H1 (cell line): Measurements from ENCODE around the gene KCNA2. TPM values are rescaled to one million over a fixed set of nuclear protein-coding genes. Genes with fewer than 3 reads are reported as not detected.

Experiments
- CTCF ChIA-PET: fragments of 300-600 bp; sonication (Branson Sonifier 250); formaldehyde crosslinking; loops from one replicate; lab custom pipeline; 2021; ENCODE audit not compliant: partially characterized antibody; lab: Charles Lee
- POLR2A ChIA-PET: fragments of 300-600 bp; sonication (Branson Sonifier 250); formaldehyde crosslinking; loops from one replicate; lab custom pipeline; 2021; ENCODE audit warnings: inconsistent platforms; ENCODE audit not compliant: partially characterized antibody; lab: Charles Lee
- DNase-seq, 2 experiments: peaks; one replicate each; pipeline versions ENCODE4 v3.0.0 to v3.0.0-alpha.2; 2010 to 2022; ENCODE audit warnings: low spot score in 2 of 2, low read depth in 1 of 2, mixed read lengths in 1 of 2
- FAIRE-seq: peaks from 2 replicates; lab custom pipeline; 2011; peaks lifted over from hg19 to GRCh38; lab: Jason Lieb, UNC
- H2AFZ ChIP-seq: 2 replicates; pipeline ENCODE4 v1.8.1; 2012; ENCODE audit warnings: low read length, inconsistent platforms
- H2AK5ac ChIP-seq: 2 replicates; pipeline ENCODE4 v1.6.1; 2013; ENCODE audit warnings: low read depth, low read length
- H2BK120ac ChIP-seq: replicated peaks from 2 replicates; pipeline ENCODE3; 2013; ENCODE audit warnings: low read depth, low read length, inconsistent platforms
- H2BK12ac ChIP-seq: 2 replicates; pipeline ENCODE4 v1.6.1; 2013; ENCODE audit warnings: low read depth, low read length
- H2BK15ac ChIP-seq: 2 replicates; pipeline ENCODE4 v1.6.1; 2013; ENCODE audit warnings: low read length
- H2BK20ac ChIP-seq: 2 replicates; pipeline ENCODE4 v1.6.1; 2013; ENCODE audit warnings: low read length
- H2BK5ac ChIP-seq: 2 replicates; pipeline ENCODE4 v1.6.1; 2013; ENCODE audit warnings: low read depth, low read length
- H3K14ac ChIP-seq: 2 replicates; pipeline ENCODE4 v1.6.1; 2013; ENCODE audit warnings: inconsistent platforms; ENCODE audit not compliant: insufficient read length
- H3K18ac ChIP-seq: 2 replicates; pipeline ENCODE4 v1.6.1; 2013; ENCODE audit warnings: low read length; ENCODE audit errors: extremely low read depth
- H3K23ac ChIP-seq: 2 replicates; pipeline ENCODE4 v1.6.1; 2013; ENCODE audit warnings: inconsistent platforms; ENCODE audit not compliant: insufficient read length
- H3K23me2 ChIP-seq: 2 replicates; pipeline ENCODE4 v1.6.1; 2013; ENCODE audit warnings: low read depth, low read length
- H3K27ac ChIP-seq: 2 replicates; pipeline ENCODE4 v1.6.1; 2011; ENCODE audit warnings: low read depth, low read length, inconsistent platforms
- H3K27me3 ChIP-seq, 4 experiments: replicated peaks in 1 of 4; 1 replicate in 1 of 4; 2 replicates in 3 of 4; pipeline versions ENCODE4 v1.6.1 to v1.8.1; 2011 to 2013; ENCODE audit warnings: low read length in 3 of 4, mild to moderate bottlenecking in 3 of 4, inconsistent platforms in 2 of 4, mixed read lengths in 2 of 4, moderate library complexity in 1 of 4; ENCODE audit not compliant: control insufficient read depth in 3 of 4, insufficient read depth in 3 of 4; ENCODE audit errors: extremely low read depth in 1 of 4
- H3K36me3 ChIP-seq, 4 experiments: 2 replicates each; pipeline versions ENCODE4 v1.6.1 to v1.8.1; 2011 to 2013; ENCODE audit warnings: mild to moderate bottlenecking in 4 of 4, low read length in 3 of 4, moderate library complexity in 2 of 4, control low read depth in 1 of 4, inconsistent platforms in 1 of 4; ENCODE audit not compliant: insufficient read depth in 4 of 4, control insufficient read depth in 2 of 4
- H3K4ac ChIP-seq: replicated peaks from 2 replicates; pipeline ENCODE3; 2013; ENCODE audit warnings: low read length, low read depth, mixed read lengths, inconsistent platforms; ENCODE audit not compliant: insufficient read length
- H3K4me1 ChIP-seq, 4 experiments: replicated peaks in 1 of 4; 1 replicate in 1 of 4; 2 replicates in 3 of 4; pipeline versions ENCODE4 v1.6.1 to v1.8.1; 2011 to 2013; ENCODE audit warnings: low read length in 3 of 4, inconsistent platforms in 2 of 4, mixed read lengths in 1 of 4; ENCODE audit not compliant: insufficient read depth in 4 of 4, control insufficient read depth in 3 of 4
- H3K4me2 ChIP-seq, 2 experiments: 2 replicates each; pipeline versions ENCODE4 v1.6.1 to v1.8.1; 2011 to 2013; ENCODE audit warnings: low read depth in 2 of 2, low read length in 2 of 2, control low read depth in 1 of 2, inconsistent platforms in 1 of 2, mild to moderate bottlenecking in 1 of 2; ENCODE audit not compliant: insufficient read depth in 1 of 2
- H3K4me3 ChIP-seq, 4 experiments: fragments of 200-600, 300-600 bp in 1 of 4; sonication (generic), shearing (Covaris generic), sonication (Bioruptor Twin) in 1 of 4; 2 replicates each; pipeline versions ENCODE4 v1.5.1 to v1.8.1; 2011 to 2016; ENCODE audit warnings: low read length in 4 of 4, low read depth in 3 of 4, control low read depth in 2 of 4, inconsistent platforms in 2 of 4, mild to moderate bottlenecking in 2 of 4, mixed read lengths in 1 of 4, moderate library complexity in 1 of 4; ENCODE audit not compliant: insufficient read depth in 2 of 4; ENCODE audit errors: extremely low read depth in 1 of 4
- H3K56ac ChIP-seq: replicated peaks from 2 replicates; pipeline ENCODE3; 2013; ENCODE audit warnings: low read depth, mild to moderate bottlenecking, mixed read lengths, low read length, inconsistent platforms; ENCODE audit not compliant: insufficient read length
- H3K79me1 ChIP-seq: 2 replicates; pipeline ENCODE4 v1.6.1; 2013; ENCODE audit warnings: low read depth, low read length, control low read depth
- H3K79me2 ChIP-seq, 2 experiments: 2 replicates each; pipeline versions ENCODE4 v1.6.1 to v1.8.1; 2012 to 2013; ENCODE audit warnings: low read length in 2 of 2, mild to moderate bottlenecking in 2 of 2, inconsistent platforms in 1 of 2; ENCODE audit not compliant: insufficient read depth in 2 of 2, control insufficient read depth in 1 of 2
- H3K9ac ChIP-seq, 4 experiments: replicated peaks in 1 of 4; 1 replicate in 1 of 4; 2 replicates in 3 of 4; pipeline versions ENCODE4 v1.6.1 to v1.8.1; 2011 to 2013; ENCODE audit warnings: low read depth in 3 of 4, low read length in 3 of 4, control low read depth in 2 of 4, mild to moderate bottlenecking in 2 of 4, moderate library complexity in 2 of 4, inconsistent platforms in 1 of 4; ENCODE audit errors: extremely low read depth in 1 of 4
- H3K9me3 ChIP-seq, 2 experiments: 2 replicates each; pipeline versions ENCODE4 v1.6.1 to v1.8.1; 2012 to 2013; ENCODE audit warnings: mild to moderate bottlenecking in 2 of 2, moderate library complexity in 2 of 2, control low read depth in 1 of 2, inconsistent platforms in 1 of 2, low read depth in 1 of 2, low read length in 1 of 2, mixed read lengths in 1 of 2; ENCODE audit not compliant: insufficient read depth in 2 of 2
- H4K20me1 ChIP-seq, 2 experiments: replicated peaks in 1 of 2; 2 replicates each; pipeline versions ENCODE3 to v1.8.1; 2011 to 2013; ENCODE audit warnings: inconsistent platforms in 2 of 2, low read length in 2 of 2, mild to moderate bottlenecking in 1 of 2; ENCODE audit not compliant: insufficient read depth in 2 of 2, control insufficient read depth in 1 of 2
- H4K5ac ChIP-seq: 2 replicates; pipeline ENCODE4 v1.6.1; 2013; ENCODE audit warnings: low read length, low read depth, mixed read lengths, inconsistent platforms; ENCODE audit not compliant: insufficient read length
- H4K8ac ChIP-seq: 2 replicates; pipeline ENCODE4 v1.8.0; 2013; ENCODE audit warnings: mild to moderate bottlenecking, moderate library complexity, low read length, inconsistent platforms; ENCODE audit not compliant: insufficient read depth; ENCODE audit errors: extremely low read depth
- H4K91ac ChIP-seq: replicated peaks from 2 replicates; pipeline ENCODE3; 2013; ENCODE audit warnings: low read length, mixed read lengths, inconsistent platforms; ENCODE audit not compliant: insufficient read length
- CHD1 ChIP-seq: IDR thresholded peaks from 2 replicates; pipeline ENCODE4 v1.6.1; 2012; ENCODE audit warnings: low read depth, low read length, improper control_type of control experiment
- CHD2 ChIP-seq: IDR thresholded peaks from 2 replicates; pipeline ENCODE4 v1.6.1; 2012; ENCODE audit warnings: low read length, improper control_type of control experiment
- EGR1 ChIP-seq: IDR thresholded peaks from 2 replicates; pipeline ENCODE4 v1.6.1; 2011; ENCODE audit warnings: low read depth, low read length, borderline replicate concordance
- GABPA ChIP-seq: IDR thresholded peaks from 2 replicates; pipeline ENCODE4 v1.6.1; 2011; ENCODE audit warnings: mild to moderate bottlenecking, low read length, moderate library complexity, borderline replicate concordance; ENCODE audit not compliant: insufficient read depth
- RAD21 ChIP-seq, 2 experiments: IDR thresholded peaks in 1 of 2; conservative IDR thresholded peaks in 1 of 2; 2 replicates each; pipeline ENCODE4 v1.6.1; 2011; ENCODE audit warnings: low read depth in 2 of 2, low read length in 2 of 2, improper control_type of control experiment in 1 of 2, inconsistent platforms in 1 of 2, mild to moderate bottlenecking in 1 of 2, moderate library complexity in 1 of 2
- SIN3A ChIP-seq, 2 experiments: IDR thresholded peaks in 1 of 2; conservative IDR thresholded peaks in 1 of 2; 2 replicates each; pipeline ENCODE4 v1.6.1; 2011 to 2012; ENCODE audit warnings: low read length in 2 of 2, improper control_type of control experiment in 1 of 2, low read depth in 1 of 2, mild to moderate bottlenecking in 1 of 2
- SP4 ChIP-seq: IDR thresholded peaks from 2 replicates; pipeline ENCODE4 v1.6.1; 2012; ENCODE audit warnings: low read length, inconsistent platforms
- USF2 ChIP-seq: IDR thresholded peaks from 2 replicates; pipeline ENCODE4 v1.6.1; 2011; ENCODE audit warnings: low read length, improper control_type of control experiment
- WGBS, 2 experiments: shearing (Covaris generic) in 1 of 2; methylation state at CpG; one replicate each; pipeline versions ENCODE4 v1.1.6 to v1.1.7; 2013 to 2015; ENCODE audit warnings: low lambda C conversion rate in 2 of 2, mixed read lengths in 2 of 2, inconsistent platforms in 1 of 2, low coverage in 1 of 2, missing lambda C conversion rate in 1 of 2; ENCODE audit not compliant: insufficient replicate concordance in 2 of 2, insufficient coverage in 1 of 2, insufficient read length in 1 of 2; ENCODE audit errors: extremely low coverage in 1 of 2, missing lambda C conversion rate in 1 of 2; 5-methylcytosine and 5-hydroxymethylcytosine counted together
- polyA plus RNA-seq, 7 experiments: library from polyadenylated mRNA; depleted of rRNA in 3 of 7; stranded (reverse) in 5 of 7; unstranded in 2 of 7; fragments of >200 nt in 5 of 7; fragments of 200-250 nt in 2 of 7; gene quantifications; 1 replicate in 5 of 7; 2 replicates in 1 of 7; 4 replicates in 1 of 7; pipeline versions ENCODE4 v1.2.1 to v1.2.3, GENCODE V29; 2011 to 2013; ENCODE audit warnings: missing spikeins in 2 of 7, mixed read lengths in 2 of 7
- total RNA-seq: library from RNA; stranded (reverse); fragmentation: NEBNext Ultra II Directional; extraction: Animal tissue kit (Norgen Biotek cat#: 25700); gene quantifications from 2 replicates; pipeline ENCODE4 v1.2.1, GENCODE V29; 2021
- TF ChIP-seq, protein P1 (sequence below): IDR thresholded peaks from 2 replicates; pipeline ENCODE4 v1.6.1; 2012; ENCODE audit warnings: low read length, inconsistent platforms
- TF ChIP-seq, protein P2 (sequence below): IDR thresholded peaks from 2 replicates; pipeline ENCODE4 v1.6.1; 2012; ENCODE audit warnings: inconsistent platforms

KCNA2 gene
- total and polyA plus RNA-seq, 2 of the 8 experiments (the other 6 are each of a cell fraction or from before 2014, with no cell fraction given): 0.26 to 0.78 TPM

DNA sequence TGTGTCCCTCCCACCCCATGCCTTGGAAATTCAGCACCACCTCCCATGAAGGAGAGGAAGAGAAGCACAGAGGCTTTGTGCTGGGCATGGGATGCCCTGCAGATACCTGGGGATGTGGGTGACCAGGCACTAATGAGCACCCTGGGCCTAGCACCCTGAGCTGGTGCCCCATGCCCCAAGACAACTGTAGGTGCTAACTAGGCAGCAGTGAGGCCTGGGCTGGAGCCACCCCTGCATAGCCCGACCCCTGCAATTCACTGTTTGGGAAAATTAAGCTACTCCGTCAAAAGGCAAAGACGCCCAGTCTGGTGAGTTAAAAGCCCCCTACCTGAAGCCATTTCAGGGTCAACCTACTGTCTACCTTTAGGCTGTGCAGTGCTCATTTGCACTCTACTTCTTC is 5.4 kb downstream of the KCNA2 start:
- H2BK5ac ChIP-seq: no peak overlapping the region
- 89% methylated on average over 3 of the region's 3 CpGs; no CpG with 5 or more reads in 1 of the 2 experiments for WGBS, 2 experiments
- no peak overlapping the region for H3K4me3 ChIP-seq
- no peak overlapping the region for H2BK20ac ChIP-seq
- H2AK5ac ChIP-seq: no peak overlapping the region
- H3K14ac ChIP-seq: no peak overlapping the region
- no peak overlapping the region for H3K18ac ChIP-seq
- H3K4me2 ChIP-seq: no peak overlapping the region
- no peak overlapping the region for H4K91ac ChIP-seq
- H4K8ac ChIP-seq: no peak overlapping the region
- DNase-seq: no peak
- FAIRE-seq: no peak
- no peak overlapping the region for H3K4ac ChIP-seq
- H3K23me2 ChIP-seq: no peaks in the 10 kb centered on the region; the same call in 1 of the 2 replicates
- no peak overlapping the region for H3K23ac ChIP-seq
- H3K79me2 ChIP-seq: no peaks in the 10 kb centered on the region
- no peaks in the 10 kb centered on the region for H3K79me1 ChIP-seq
- no peak overlapping the region for H2BK12ac ChIP-seq
- no peak overlapping the region for H2BK15ac ChIP-seq
- H3K27ac ChIP-seq: no peak overlapping the region
- H2AFZ ChIP-seq: no peak overlapping the region; the same call in 1 of the 2 replicates
- no peaks in the 10 kb centered on the region for H3K9me3 ChIP-seq
- no peak overlapping the region for H2BK120ac ChIP-seq
- CTCF ChIA-PET: interaction anchor here (1.2 to 2.9 kb wide), 4 partner anchors 45 to 180 kb away, joined by 3 to 8 read pairs (median 5); no protein-coding TSS in a partner anchor
- peaks cover 0 to 2% of the 10 kb centered on the region in 2 experiments for H4K20me1 ChIP-seq
- no peaks in the 10 kb centered on the region for H3K36me3 ChIP-seq
- peaks cover 2 to 5% (median 4%) of the 10 kb centered on the region in 4 experiments for H3K4me1 ChIP-seq
- H3K56ac ChIP-seq: no peak overlapping the region
- no peak overlapping the region for H4K5ac ChIP-seq
- POLR2A ChIA-PET: no interaction called here
- peaks cover 6 to 32% (median 20%) of the 10 kb centered on the region in 4 experiments; a peak in 6 of 7 replicates for H3K27me3 ChIP-seq
- H3K9ac ChIP-seq: no peak overlapping the region
- TF ChIP-seq CHD2: no peak
- no peak for TF ChIP-seq SIN3A (conservative IDR thresholded peaks at IDR 0.05 in 1 of 2, IDR thresholded peaks at IDR 0.05 in 1 of 2; ENCODE audit: low read depth in 1 of 2, low read length in 2 of 2)
- TF ChIP-seq USF2: no peak
- TF ChIP-seq CHD1: no peak
- TF ChIP-seq, protein P1, sequence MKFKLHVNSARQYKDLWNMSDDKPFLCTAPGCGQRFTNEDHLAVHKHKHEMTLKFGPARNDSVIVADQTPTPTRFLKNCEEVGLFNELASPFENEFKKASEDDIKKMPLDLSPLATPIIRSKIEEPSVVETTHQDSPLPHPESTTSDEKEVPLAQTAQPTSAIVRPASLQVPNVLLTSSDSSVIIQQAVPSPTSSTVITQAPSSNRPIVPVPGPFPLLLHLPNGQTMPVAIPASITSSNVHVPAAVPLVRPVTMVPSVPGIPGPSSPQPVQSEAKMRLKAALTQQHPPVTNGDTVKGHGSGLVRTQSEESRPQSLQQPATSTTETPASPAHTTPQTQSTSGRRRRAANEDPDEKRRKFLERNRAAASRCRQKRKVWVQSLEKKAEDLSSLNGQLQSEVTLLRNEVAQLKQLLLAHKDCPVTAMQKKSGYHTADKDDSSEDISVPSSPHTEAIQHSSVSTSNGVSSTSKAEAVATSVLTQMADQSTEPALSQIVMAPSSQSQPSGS: no peak
- TF ChIP-seq, protein P2, sequence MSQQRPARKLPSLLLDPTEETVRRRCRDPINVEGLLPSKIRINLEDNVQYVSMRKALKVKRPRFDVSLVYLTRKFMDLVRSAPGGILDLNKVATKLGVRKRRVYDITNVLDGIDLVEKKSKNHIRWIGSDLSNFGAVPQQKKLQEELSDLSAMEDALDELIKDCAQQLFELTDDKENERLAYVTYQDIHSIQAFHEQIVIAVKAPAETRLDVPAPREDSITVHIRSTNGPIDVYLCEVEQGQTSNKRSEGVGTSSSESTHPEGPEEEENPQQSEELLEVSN: no peak
- TF ChIP-seq GABPA: no peak
- TF ChIP-seq RAD21 (IDR thresholded peaks at IDR 0.05 in 1 of 2, conservative IDR thresholded peaks at IDR 0.05 in 1 of 2; ENCODE audit: low read depth in 2 of 2, low read length in 2 of 2): no peak
- no peak for TF ChIP-seq EGR1
- no peak for TF ChIP-seq SP4
